ENCODE results near the gene CTAG2.
A peak's percentile ranks its signal among the peaks of the same experiment; 100 is the strongest.
"Not testable (repeated sequence)": the region's sequence is repeated elsewhere in the genome, so short reads cannot be mapped to it uniquely, and the experiment has no call there.

Gene CTAG2

GRCh38 chrX:154633661-154634060, 19.7 kb downstream of the CTAG2 start:
- DNase-seq (ENCODE audit: low read depth), result not testable (repeated sequence)

GRCh38 chrX:154630949-154631348, 22.4 kb downstream of the CTAG2 start:
- not testable (repeated sequence) for DNase-seq (ENCODE audit: low read depth); H3K4me3 ChIP-seq (ENCODE audit: low read length)

More at GRCh38 chrX:154633661-154634060, 19.7 kb downstream of the CTAG2 start:
- not testable (repeated sequence) for H3K4me3 ChIP-seq (ENCODE audit: low read length)

- H3K4me3 ChIP-seq (ENCODE audit: low read length); DNase-seq (ENCODE audit: low read depth): not testable (repeated sequence)
These were observed 24.4 kb downstream of the CTAG2 start for GRCh38 chrX:154628960-154629359.

GRCh38 chrX:154620767-154621414, 32.5 kb downstream of the CTAG2 start:
- DNase-seq (ENCODE audit: low read depth); H3K4me3 ChIP-seq (ENCODE audit: low read length): not testable (repeated sequence)

- DNase-seq (ENCODE audit: low read depth); H3K4me3 ChIP-seq (ENCODE audit: low read length): not testable (repeated sequence)
These were observed 34.2 kb downstream of the CTAG2 start, which contains the start of gene CTAG1B for GRCh38 chrX:154619182-154619581. TSS of gene CTAG1B (minus strand) at chrX:154619282. CDS start at chrX:154619218, 64 bp downstream.

GRCh38 chrX:154613586-154613985, 39.8 kb downstream of the CTAG2 start:
- H3K4me3 ChIP-seq (ENCODE audit: low read length); DNase-seq (ENCODE audit: low read depth): not testable (repeated sequence)

GRCh38 chrX:154611146-154611545, 42.2 kb downstream of the CTAG2 start:
- H3K4me3 ChIP-seq (ENCODE audit: low read length); DNase-seq (ENCODE audit: low read depth): not testable (repeated sequence)

- H3K4me3 ChIP-seq (ENCODE audit: low read length); DNase-seq (ENCODE audit: low read depth): not testable (repeated sequence)
These were observed 44.6 kb downstream of the CTAG2 start for GRCh38 chrX:154608823-154609222.

- H3K4me3 ChIP-seq (ENCODE audit: low read length); DNase-seq (ENCODE audit: low read depth): not testable (repeated sequence)
These were observed 45.4 kb downstream of the CTAG2 start for GRCh38 chrX:154607976-154608375.

- H3K4me3 ChIP-seq (ENCODE audit: low read length), result no peak overlapping the region
- TF ChIP-seq CTCF (conservative IDR thresholded peaks at IDR 0.05; ENCODE audit: low read length), result no peak
- DNase-seq (ENCODE audit: low read depth), result no peak
These were observed 46.0 kb downstream of the CTAG2 start for GRCh38 chrX:154607370-154607769.

- no peak overlapping the region for H3K4me3 ChIP-seq (ENCODE audit: low read length)
- no peak for TF ChIP-seq CTCF (conservative IDR thresholded peaks at IDR 0.05; ENCODE audit: low read length)
- DNase-seq (ENCODE audit: low read depth), result no peak
These were observed 47.8 kb downstream of the CTAG2 start for GRCh38 chrX:154605566-154605965.

- no peak overlapping the region for H3K4me3 ChIP-seq (ENCODE audit: low read length)
- no peak for TF ChIP-seq CTCF (conservative IDR thresholded peaks at IDR 0.05; ENCODE audit: low read length)
- DNase-seq (ENCODE audit: low read depth), result peak; percentile 77
These were observed 49.6 kb downstream of the CTAG2 start for GRCh38 chrX:154603438-154604430.
